ENCODE measurements around the gene SUCLG2.

GRCh38 chr3:67458896-67459530, 195.4 kb downstream of the SUCLG2 start:
- TF ChIP-seq POLR2A (IDR thresholded peaks at IDR 0.05) (no peak), CTCF (IDR thresholded peaks at IDR 0.05) (no peak), POLR2AphosphoS5 (IDR thresholded peaks at IDR 0.05) (no peak), EP300 (IDR thresholded peaks at IDR 0.05) (no peak)
